Activated CD8-positive, alpha-beta T cell treated with anti-CD3 and anti-CD28 coated beads for 36 hours (primary cell): ENCODE measurements around the gene GPR78. TPM values are rescaled to one million over a fixed set of nuclear protein-coding genes. Genes with fewer than 3 reads are reported as not detected.

Experiments used
- ATAC-seq: fragments of 200-7000 bp; cut with Tn5 transposase; one replicate; pipeline ENCODE4 v1.10.0; 2021; ENCODE audit warnings: mild to moderate bottlenecking, moderate library complexity
- CTCF ChIA-PET: fragments of 350-600 bp; sonication (Branson Sonifier 250); formaldehyde crosslinking; loops from one replicate; lab custom pipeline; 2021; ENCODE audit warnings: antibody characterized with exemption; lab: Charles Lee
- POLR2A ChIA-PET: fragments of 350-600 bp; sonication (Branson Sonifier 250); formaldehyde crosslinking; loops from one replicate; lab custom pipeline; 2021; ENCODE audit warnings: antibody characterized with exemption; lab: Charles Lee
- DNase-seq: peaks from one replicate; pipeline ENCODE4 v3.0.0-alpha.2; 2020
- H3K27ac Mint-ChIP-seq: one replicate; pipeline ENCODE4 v1.8.0; 2021; ENCODE audit warnings: mild to moderate bottlenecking, mixed read lengths
- H3K27me3 Mint-ChIP-seq: one replicate; pipeline ENCODE4 v1.8.0; 2021; ENCODE audit warnings: mixed read lengths
- H3K36me3 Mint-ChIP-seq: one replicate; pipeline ENCODE4 v1.8.0; 2021; ENCODE audit warnings: low read depth, mixed read lengths
- H3K4me1 Mint-ChIP-seq: one replicate; pipeline ENCODE4 v1.8.0; 2021; ENCODE audit warnings: low read depth, mixed read lengths
- H3K4me3 Mint-ChIP-seq: one replicate; pipeline ENCODE4 v1.8.0; 2021; ENCODE audit warnings: mild to moderate bottlenecking, moderate library complexity, mixed read lengths
- H3K9me3 Mint-ChIP-seq: one replicate; pipeline ENCODE4 v1.8.0; 2021; ENCODE audit warnings: mixed read lengths
- CTCF ChIP-seq: fragments of 200-600 bp; IDR thresholded peaks from one replicate; pipeline ENCODE4 v1.8.0; 2022; ENCODE audit warnings: antibody characterized with exemption, mild to moderate bottlenecking
- intact Hi-C: fragments of 100-400 bp; cut with micrococcal nuclease; formaldehyde crosslinking; loops from one replicate; pipeline ENCODE4 v1.10.0; 2022
- total RNA-seq, 2 experiments: library from RNA; stranded (reverse); gene quantifications; one replicate each; pipeline ENCODE4 v1.2.3, GENCODE V29; 2021

The GPR78 gene
- total RNA-seq, 2 experiments from 2014 or later, result not detected

DNA sequence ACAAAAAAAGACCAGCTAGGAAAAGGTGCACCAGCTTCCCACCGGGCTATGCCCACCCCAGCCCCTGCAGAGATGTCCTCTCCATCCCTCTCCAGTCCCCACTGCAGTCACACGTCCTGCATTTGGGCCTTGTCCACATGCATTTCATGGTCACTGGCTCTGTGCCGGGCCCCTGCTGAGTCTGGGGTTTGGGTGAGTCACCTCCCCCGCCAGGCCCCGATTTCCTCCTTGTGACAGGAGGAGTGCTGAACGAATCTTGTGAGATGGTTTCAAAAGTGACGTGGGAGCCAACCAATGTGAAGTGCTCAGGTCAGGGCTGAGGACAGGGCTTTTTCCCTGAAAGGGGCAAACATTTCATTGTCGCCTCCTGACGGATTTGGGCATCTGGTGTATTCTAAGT is 19.5 kb downstream of the GPR78 start:
- no peak for TF ChIP-seq CTCF
- H3K36me3 Mint-ChIP-seq, result no peaks in the 10 kb centered on the region
- H3K27ac Mint-ChIP-seq, result no peak overlapping the region
- no peaks in the 10 kb centered on the region for H3K9me3 Mint-ChIP-seq
- H3K4me3 Mint-ChIP-seq, result no peak overlapping the region
- CTCF ChIA-PET, result no interaction called here
- ATAC-seq (no peak), DNase-seq (no peak)
- intact Hi-C loops, result loop anchor here (10.0 kb wide), 1 partner anchor 315 kb away; no protein-coding TSS in a partner anchor
- POLR2A ChIA-PET, result no interaction called here
- H3K27me3 Mint-ChIP-seq, result peaks cover 2% of the 10 kb centered on the region
- H3K4me1 Mint-ChIP-seq, result no peaks in the 10 kb centered on the region

GRCh38 chr4:8600266-8600665 is 20.1 kb downstream of the GPR78 start:
- Mint-ChIP-seq H3K4me3 (no peak overlapping the region), H3K27ac (no peak overlapping the region), H3K36me3 (no peaks in the 10 kb centered on the region), H3K27me3 (peaks cover 2% of the 10 kb centered on the region), H3K9me3 (no peaks in the 10 kb centered on the region), H3K4me1 (no peaks in the 10 kb centered on the region)
- DNase-seq, result no peak
- intact Hi-C loops, result loop anchor here (10.0 kb wide), 1 partner anchor 315 kb away; no protein-coding TSS in a partner anchor
- ATAC-seq, result no peak
- POLR2A ChIA-PET, result no interaction called here
- CTCF ChIA-PET, result no interaction called here
- no peak for TF ChIP-seq CTCF

GRCh38 chr4:8600686-8601085 is 20.5 kb downstream of the GPR78 start:
- Mint-ChIP-seq H3K27me3 (peaks cover 2% of the 10 kb centered on the region), H3K27ac (no peak overlapping the region)
- intact Hi-C loops, result loop anchor here (10.0 kb wide), 1 partner anchor 314 kb away; no protein-coding TSS in a partner anchor

DNA sequence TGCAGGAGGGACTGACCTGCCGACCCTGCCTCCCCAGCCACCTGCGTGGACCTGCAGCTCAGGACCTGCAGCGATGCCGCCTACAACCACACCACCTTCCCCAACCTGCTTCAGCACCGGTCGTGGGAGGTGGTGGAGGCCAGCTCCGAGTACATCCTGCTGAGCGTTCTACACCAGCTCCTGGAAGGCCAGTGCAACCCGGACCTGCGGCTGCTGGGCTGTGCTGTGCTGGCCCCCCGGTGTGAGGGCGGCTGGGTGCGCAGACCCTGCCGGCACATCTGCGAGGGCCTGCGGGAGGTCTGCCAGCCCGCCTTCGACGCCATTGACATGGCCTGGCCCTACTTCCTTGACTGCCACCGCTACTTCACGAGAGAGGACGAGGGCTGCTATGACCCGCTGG is 20.9 kb downstream of the GPR78 start:
- Mint-ChIP-seq H3K27ac (no peak overlapping the region), H3K4me1 (no peaks in the 10 kb centered on the region), H3K36me3 (no peaks in the 10 kb centered on the region), H3K4me3 (no peak overlapping the region), H3K27me3 (peaks cover 2% of the 10 kb centered on the region), H3K9me3 (no peaks in the 10 kb centered on the region)
- DNase-seq (no peak), ATAC-seq (no peak)
- no peak for TF ChIP-seq CTCF
- intact Hi-C loops, result loop anchor here (10.0 kb wide), 1 partner anchor 314 kb away; no protein-coding TSS in a partner anchor
- ChIA-PET CTCF (no interaction called here), POLR2A (no interaction called here)

More at GRCh38 chr4:8600686-8601085, 20.5 kb downstream of the GPR78 start:
- Mint-ChIP-seq H3K36me3 (no peaks in the 10 kb centered on the region), H3K4me3 (no peak overlapping the region), H3K4me1 (no peaks in the 10 kb centered on the region), H3K9me3 (no peaks in the 10 kb centered on the region)
- TF ChIP-seq CTCF, result no peak
- ChIA-PET POLR2A (no interaction called here), CTCF (no interaction called here)
- no peak for DNase-seq
- no peak for ATAC-seq

- H3K9me3 Mint-ChIP-seq, result no peaks in the 10 kb centered on the region
- ChIA-PET POLR2A (no interaction called here), CTCF (no interaction called here)
- ATAC-seq, result no peak
- H3K36me3 Mint-ChIP-seq, result no peaks in the 10 kb centered on the region
- DNase-seq, result no peak
- no peak overlapping the region for H3K27ac Mint-ChIP-seq
- no peak overlapping the region for H3K4me3 Mint-ChIP-seq
- H3K4me1 Mint-ChIP-seq, result no peaks in the 10 kb centered on the region
- H3K27me3 Mint-ChIP-seq, result peaks cover 2% of the 10 kb centered on the region
- no peak for TF ChIP-seq CTCF
- intact Hi-C loops, result loop anchor here (10.0 kb wide), 1 partner anchor 313 kb away; no protein-coding TSS in a partner anchor
Observed at GRCh38 chr4:8601556-8601955, 21.4 kb downstream of the GPR78 start.
